ENCODE measurements around the gene MNDA. TPM values are rescaled to one million over a fixed set of nuclear protein-coding genes. Genes with fewer than 3 reads are reported as not detected.

The MNDA gene
- total and polyA plus RNA-seq, 11 donors: 1.1 to 38.0 (median 2.3) TPM

GRCh38 chr1:158812336-158812735, 18.8 kb upstream of the MNDA start:
- TF ChIP-seq POLR2A (IDR thresholded peaks at IDR 0.05) (no peak), CTCF (IDR thresholded peaks at IDR 0.05) (no peak)

GRCh38 chr1:158813164-158813563, 18.0 kb upstream of the MNDA start:
- no peak for DNase-seq
- Histone ChIP-seq H3K4me1 (peaks cover 0 to 59% (median 0%) of the 10 kb centered on the region in 12 donors), H3K27ac (peak overlapping the region in 1 of 12 donors; percentile 79), H3K4me3 (no peak overlapping the region), H3K9me3 (no peaks in the 10 kb centered on the region), H3K36me3 (no peaks in the 10 kb centered on the region), H3K27me3 (no peaks in the 10 kb centered on the region)
- intact Hi-C loops (cut with DNase I): no loop called here
- TF ChIP-seq CTCF (IDR thresholded peaks at IDR 0.05): no peak
- no peak for TF ChIP-seq POLR2A (IDR thresholded peaks at IDR 0.05)
- 74 to 78% (median 76%) methylated on average over 3 of the region's 3 CpGs for WGBS, 4 donors
- ATAC-seq: no peak

More at GRCh38 chr1:158812336-158812735, 18.8 kb upstream of the MNDA start:
- intact Hi-C loops (cut with DNase I): no loop called here
- Histone ChIP-seq H3K36me3 (no peaks in the 10 kb centered on the region), H3K4me3 (no peak overlapping the region), H3K9me3 (no peaks in the 10 kb centered on the region), H3K27ac (peak overlapping the region in 1 of 12 donors; percentile 79), H3K4me1 (peaks cover 0 to 51% (median 0%) of the 10 kb centered on the region in 12 donors), H3K27me3 (no peaks in the 10 kb centered on the region)
- DNase-seq: no peak
- no peak for ATAC-seq
- 73 to 80% (median 77%) methylated on average over 2 of the region's 2 CpGs for WGBS, 4 donors

- no peak overlapping the region for H3K4me3 ChIP-seq
- intact Hi-C loops (cut with DNase I): no loop called here
- no peak for TF ChIP-seq CTCF (IDR thresholded peaks at IDR 0.05)
- no peak for TF ChIP-seq POLR2A (IDR thresholded peaks at IDR 0.05)
- H3K9me3 ChIP-seq: no peaks in the 10 kb centered on the region
- ATAC-seq (no peak), DNase-seq (no peak)
- H3K27me3 ChIP-seq: no peaks in the 10 kb centered on the region
- WGBS, 4 donors: 44 to 95% (median 79%) methylated on average over 1 of the region's 1 CpG
- H3K27ac ChIP-seq: no peak overlapping the region
- peaks cover 0 to 68% (median 0%) of the 10 kb centered on the region in 12 donors for H3K4me1 ChIP-seq
- no peaks in the 10 kb centered on the region for H3K36me3 ChIP-seq
Measured at GRCh38 chr1:158814970-158815369, 16.2 kb upstream of the MNDA start.

GRCh38 chr1:158818560-158818959, 12.6 kb upstream of the MNDA start:
- H3K36me3 ChIP-seq: no peaks in the 10 kb centered on the region
- H3K4me3 ChIP-seq: no peak overlapping the region
- no peaks in the 10 kb centered on the region for H3K27me3 ChIP-seq
- H3K9me3 ChIP-seq: no peaks in the 10 kb centered on the region
- no peak for TF ChIP-seq CTCF (IDR thresholded peaks at IDR 0.05)
- no peak for TF ChIP-seq POLR2A (IDR thresholded peaks at IDR 0.05)
- WGBS, 4 donors: 90 to 100% (median 93%) methylated on average over 1 of the region's 1 CpG
- peak overlapping the region in 1 of 12 donors; percentile 79 for H3K27ac ChIP-seq
- H3K4me1 ChIP-seq: peaks cover 0 to 38% (median 0%) of the 10 kb centered on the region in 12 donors
- intact Hi-C loops (cut with DNase I): no loop called here
- no peak for ATAC-seq
- DNase-seq: no peak

Data from heart left ventricle (tissue), 16 donors.